Fibroblast of the conjunctiva (primary cell): ENCODE measurements around the gene PEMT.

Experiments used
- DNase-seq: peaks from one replicate; pipeline ENCODE4 v3.0.0-alpha.2; 2010; ENCODE audit warnings: low read depth

The PEMT gene

DNA sequence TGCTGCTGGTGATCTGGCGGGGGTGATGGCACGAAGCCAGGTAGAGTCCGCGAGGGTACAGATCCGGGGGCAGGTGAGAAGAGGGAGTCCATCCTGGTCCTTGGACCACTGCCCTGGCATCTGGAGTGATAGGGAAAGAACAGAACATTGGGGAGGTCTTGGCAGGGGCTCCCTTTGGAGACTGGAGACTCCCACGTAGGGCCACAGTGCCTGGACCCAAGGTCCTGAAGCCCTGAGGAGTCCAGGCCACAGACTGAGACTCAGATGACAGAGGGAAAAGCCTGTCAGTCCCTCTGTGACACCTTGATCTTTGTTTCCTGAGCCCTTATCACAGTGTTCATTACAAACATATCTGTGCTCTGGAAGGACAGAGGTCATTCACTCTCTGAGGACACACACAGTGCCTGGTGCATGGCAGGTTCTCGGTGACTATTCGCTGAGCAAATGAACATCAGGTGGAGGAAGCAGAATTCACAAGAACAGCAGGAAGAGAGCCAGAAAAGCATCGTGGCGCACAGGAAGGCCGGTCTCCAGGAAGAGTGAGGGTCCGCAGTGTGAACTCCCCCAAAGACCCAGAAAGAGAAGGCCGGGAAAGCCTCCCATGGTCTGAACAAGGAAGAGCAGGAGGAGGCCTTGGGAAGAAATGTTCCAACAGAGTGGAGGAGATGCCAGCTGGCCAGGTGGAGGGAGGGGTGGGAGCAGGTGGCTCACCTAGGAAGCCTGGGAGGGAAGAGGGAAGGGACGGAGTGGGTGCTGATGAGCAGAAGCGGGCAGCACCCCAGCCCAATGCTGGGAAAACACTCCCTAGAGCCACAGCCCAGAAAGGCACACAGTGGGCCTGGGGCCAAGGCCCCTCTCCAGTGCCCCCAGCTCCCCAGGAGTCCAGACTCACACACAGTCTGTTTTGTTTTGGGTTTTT is 20.5 kb downstream of the PEMT start:
- no peak for DNase-seq

DNA sequence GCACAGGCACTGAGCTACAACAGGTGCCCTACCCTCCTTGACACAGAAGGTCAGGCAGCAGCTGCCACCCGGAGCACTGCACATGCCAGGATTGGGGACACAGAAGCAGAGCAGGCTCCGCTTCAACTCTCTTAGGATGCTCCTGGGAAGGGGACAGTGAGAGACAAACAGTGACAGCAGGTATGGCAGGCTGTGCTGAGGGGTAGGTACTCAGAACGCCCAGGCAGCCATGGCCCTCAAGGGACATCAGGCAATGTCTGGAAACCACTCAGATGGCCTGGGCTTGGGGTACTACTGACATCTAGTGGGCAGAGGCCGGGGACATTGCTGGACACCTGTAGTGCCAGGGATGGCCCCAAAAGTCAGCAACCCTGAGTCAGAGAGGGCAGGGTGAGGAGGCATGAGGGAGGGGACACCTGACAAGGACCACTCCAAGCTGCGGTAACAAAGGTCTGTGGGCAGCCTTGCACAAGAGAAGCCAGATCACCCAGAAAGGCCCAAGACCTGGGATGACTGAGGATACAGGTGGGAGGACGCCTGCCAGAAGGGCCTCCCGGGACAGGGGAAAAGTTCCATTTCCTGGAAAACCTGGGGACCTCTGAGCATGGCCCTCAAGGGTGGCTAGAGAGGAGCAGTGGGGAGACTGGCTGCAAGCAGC is 21.2 kb downstream of the PEMT start:
- no peak for DNase-seq

DNA sequence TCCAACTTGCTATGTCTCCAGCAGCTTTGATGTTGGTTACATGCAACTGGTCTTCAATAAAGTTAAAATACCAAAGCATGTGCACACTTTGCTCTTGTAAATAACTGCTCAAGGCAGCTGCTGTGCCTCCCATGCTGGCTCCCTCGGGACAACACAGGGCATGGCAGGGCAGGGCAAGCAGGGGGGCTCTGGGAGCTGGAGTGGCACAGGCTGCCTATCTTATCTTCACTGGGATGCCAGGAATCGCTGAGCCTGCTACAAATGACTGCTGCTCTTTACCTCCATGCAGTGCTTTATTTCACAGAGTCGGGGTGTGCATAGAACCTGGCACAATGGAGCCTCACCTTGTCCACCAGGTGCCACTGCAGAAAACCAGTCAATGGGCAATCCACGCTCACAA is 21.8 kb downstream of the PEMT start:
- DNase-seq = no peak

DNA sequence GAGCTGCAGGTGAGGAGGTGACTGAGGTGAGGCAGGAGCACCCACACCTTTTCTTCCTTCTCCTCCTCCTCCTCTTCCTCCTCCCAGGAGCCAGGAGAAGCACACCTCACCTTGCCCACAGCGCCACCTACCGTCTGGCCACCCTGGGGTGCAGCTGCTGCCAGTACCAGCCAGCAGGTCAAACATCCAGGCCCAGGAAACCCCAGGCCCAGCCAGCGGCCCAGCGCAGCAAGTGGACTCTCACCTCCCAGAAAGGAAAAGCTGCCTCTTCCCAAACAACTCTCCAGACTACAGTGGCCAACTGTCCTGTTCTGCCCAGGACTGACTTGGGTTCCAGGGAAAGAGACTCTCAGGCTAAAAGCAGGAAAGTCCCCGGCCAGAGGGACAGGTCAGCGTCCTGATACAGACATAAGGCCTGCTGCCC is 22.7 kb downstream of the PEMT start:
- no peak for DNase-seq

DNA sequence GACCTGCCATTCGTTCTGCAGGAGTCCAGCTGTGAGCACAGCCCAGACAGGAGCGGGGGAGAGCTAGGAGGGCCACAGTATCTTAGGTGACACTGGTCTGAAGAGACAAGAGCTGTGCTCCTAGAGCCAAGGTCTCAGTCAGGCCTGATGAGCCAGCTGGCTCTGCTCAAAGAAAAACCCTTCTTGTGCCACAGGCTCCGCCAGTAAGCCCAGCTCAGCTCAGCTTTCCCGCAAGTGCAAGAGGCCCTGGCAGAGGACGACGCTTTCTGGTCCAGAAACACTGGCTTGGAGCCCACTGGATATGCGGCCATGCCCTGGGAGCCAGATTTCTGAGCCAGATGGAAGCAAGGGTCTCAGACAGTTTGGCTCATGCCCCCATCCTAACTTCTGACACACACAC is 23.9 kb downstream of the PEMT start:
- peak; percentile 73 for DNase-seq

DNA sequence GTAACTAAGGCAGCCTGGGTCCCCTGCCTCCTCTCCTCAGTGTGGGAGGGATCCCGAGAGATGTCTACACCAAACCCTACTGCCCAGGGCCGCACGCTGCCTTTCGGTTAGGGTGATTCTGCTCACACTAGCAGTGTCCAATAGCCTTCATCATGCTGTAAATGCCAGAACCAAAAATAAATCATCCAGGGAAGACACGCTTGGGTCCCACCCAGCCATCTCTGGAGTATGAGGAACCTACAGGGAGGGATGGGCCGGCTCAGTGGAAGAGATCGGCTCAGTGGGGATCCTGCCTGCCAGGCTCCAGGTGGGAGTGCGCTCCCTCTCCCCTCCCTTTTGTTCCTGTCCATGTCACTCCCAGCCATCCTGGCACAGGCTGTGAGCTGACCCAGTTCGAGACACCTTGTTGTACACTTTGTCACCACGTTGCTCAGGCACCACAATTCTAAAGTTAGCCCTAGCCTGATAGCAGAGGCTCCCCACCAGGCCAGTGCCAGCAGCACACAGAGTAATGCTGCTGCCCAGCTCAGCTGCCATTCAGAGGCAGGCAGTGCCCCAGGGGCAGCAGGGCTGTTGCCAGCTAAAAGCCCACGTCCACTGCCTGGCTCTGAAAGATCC is 24.5 kb downstream of the PEMT start:
- no peak for DNase-seq

DNA sequence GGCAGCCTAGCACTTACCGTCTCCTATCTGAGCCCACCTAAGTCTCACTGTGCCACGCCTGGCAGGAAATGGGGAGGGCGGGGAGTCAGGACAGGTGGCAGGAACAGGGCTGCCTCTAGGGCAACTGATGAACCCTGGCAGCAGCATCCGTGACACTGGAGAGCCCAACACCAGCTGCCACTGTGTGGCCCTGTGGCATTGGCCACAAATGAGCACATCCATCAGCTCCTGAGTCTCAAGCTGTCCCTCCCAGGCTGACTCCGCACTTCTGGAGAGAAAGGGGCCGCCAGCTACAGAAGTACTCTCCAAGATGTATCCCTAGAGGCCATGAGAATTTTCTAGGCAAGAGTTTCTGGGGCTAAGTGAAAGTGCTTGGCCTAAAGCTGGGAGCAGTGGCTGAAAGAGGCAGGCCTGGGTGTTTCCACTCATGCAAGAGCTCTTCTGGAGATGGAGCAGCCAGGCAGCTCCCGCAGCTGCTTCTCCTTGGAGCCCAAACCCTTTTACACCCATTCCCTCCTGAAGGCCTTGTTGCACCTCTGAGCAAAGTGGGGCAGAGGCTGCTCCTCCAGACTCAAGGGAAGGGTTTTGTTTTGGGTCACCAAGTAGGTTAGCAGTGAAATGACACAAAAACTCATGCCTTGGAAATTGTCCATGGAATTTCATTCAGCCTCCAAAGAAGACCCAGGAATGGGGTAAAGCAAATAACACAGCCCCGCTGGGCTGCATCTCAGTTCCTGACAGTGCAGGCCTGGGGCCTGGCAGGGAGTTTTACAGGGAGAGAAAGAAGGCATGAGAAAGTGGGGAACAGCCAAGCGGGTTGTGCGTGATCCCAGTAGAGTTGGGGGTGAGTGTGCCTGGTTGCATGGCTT is 25.8 kb downstream of the PEMT start:
- peak; percentile 59 for DNase-seq

DNA sequence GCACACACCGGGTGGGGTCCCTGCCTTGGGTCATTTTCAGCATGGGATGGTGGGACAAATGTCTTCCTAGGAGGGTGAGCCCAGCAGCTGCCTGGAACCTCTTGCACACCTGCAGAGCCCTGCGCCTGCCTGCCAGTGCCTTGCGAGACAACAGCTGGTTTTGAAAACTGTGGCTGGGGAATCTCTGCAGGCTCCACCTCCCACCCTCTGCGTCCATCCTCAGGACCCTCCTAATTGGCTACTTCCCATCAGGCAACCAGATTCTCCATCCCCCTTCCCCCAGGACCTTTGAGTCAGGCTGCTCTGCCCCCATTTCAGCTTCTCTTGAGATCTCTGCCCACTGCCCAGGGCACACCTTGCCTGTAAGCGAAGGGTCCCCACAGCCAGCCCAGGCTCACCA is 26.6 kb downstream of the PEMT start:
- DNase-seq = no peak

DNA sequence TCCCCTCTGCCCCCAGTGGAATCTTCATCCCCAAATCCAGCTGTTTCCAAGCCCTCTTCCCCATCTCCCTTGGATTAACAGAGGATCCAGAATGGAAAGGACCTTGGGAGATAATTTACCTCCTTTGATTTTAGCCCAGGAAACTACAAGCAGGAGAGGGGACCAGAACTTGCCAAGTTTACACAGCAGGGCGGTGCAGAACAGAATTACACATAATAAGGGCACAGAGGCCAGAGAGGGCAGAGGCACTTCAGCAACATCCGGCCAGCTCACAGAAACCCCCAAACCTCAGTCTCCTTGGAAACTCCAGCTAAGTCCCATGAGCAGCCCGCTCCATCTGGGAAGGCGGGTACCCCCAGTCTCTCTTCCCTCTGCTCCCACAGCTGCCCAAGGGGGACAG is 27.2 kb downstream of the PEMT start:
- DNase-seq = no peak

DNA sequence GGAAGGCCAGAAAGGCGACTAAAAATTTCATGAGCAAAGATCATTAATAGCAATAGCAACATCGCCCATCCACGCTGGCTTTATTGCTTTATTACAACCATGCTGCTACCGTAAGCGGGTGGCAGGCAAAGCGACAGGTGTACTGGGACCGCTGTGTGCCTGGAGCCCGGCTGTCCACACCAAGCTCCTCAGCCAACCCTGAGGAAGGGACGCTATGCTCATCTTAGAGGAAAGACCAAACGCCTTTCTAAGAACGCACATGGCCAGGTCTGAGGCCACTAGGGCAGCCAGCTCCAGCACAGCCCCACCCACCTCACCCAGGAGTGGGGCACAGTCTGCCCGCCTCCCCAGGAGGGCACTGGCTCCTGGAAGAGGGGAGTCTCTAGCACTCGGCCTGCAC is 28.0 kb downstream of the PEMT start:
- no peak for DNase-seq

DNA sequence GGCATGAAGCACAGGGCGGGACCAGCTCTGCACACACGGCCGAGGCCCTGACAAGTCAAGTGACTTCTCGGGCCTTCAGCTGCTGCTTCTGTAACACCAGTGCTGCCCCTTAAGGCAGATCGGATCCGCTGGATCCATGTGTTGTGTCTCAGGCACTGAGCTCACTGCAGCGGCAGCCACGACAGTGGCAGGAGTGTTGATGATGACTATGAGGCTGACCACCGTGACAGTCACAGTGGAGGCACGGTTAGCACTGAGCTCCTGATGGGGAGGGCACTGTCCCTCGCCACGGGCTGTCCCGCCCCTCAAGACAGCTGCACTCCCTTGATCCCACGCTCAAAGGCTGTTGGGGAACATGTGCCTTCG is 29.4 kb downstream of the PEMT start:
- DNase-seq = no peak

DNA sequence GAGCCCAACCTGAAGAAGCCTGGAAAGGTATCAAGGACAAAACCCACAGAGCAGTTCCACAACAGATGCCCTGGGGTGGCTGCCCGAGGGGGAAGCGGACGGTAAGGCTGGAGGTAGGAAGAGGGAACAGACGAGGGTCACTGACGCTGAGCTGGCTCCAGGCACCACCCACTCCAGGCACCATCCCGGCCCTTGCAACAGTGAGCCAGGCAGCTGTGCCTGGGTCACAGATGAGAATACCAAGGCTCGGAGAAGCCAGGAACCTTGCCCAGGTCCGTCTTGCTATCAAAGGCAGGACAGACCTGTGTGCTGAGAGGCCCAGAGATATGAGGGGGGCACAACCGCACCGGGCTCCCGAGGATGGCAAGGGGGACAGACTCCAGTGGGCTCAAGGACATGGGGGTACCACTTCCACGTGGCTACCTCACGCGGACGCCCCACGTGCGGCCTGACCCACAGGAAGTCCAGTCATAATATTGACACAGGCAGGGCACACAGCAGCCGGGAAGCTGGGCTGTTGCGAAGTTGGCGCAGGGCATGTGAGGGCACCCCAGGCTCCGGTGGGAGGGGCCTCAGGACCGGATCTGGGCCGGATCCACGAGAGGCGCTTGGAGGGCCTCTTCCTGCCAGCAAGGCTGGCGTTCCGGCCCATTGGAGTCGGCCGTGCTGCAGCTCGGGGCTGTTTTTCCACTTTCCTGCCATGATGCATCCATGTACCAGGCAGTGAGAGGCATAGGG is 29.9 kb downstream of the PEMT start:
- DNase-seq = no peak

DNA sequence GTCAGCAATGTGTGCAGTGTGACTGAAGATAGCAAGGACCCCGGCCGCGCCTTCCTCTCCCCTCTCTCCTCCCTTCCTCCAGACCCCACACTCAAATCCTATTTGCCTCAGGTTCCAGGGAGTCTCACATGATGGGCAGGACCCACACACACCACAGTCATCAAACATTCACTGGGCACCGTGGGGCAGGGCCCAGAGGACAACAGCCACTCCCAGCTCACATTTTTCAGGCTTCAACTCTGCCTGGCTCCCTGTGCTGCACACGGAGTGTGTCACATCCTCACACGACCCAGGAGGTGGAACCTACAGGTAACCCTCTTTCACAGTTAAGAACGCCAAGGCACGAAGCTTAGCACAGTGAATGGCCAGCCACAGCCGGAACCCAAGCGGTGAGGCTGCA is 30.5 kb downstream of the PEMT start:
- DNase-seq = no peak

DNA sequence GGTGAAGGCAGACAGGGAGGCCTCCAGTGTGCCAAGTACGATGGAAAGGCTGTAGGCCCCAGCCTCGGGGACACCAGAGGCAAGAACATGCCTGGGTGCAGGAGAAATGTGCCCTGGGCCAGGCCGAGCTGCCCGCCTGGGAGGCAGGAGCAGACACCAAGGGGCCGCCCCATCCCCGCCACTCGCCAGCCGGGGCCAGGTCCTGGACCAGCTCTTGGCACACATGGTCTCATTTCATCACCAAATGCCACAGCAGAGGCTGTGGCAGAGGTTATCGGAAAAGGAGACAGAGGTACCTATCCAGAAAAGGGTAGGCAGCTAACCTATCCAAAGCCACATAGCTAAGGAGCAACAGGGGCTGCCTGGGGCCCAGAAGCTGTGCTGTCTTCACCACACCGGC is 31.3 kb downstream of the PEMT start:
- DNase-seq = no peak

DNA sequence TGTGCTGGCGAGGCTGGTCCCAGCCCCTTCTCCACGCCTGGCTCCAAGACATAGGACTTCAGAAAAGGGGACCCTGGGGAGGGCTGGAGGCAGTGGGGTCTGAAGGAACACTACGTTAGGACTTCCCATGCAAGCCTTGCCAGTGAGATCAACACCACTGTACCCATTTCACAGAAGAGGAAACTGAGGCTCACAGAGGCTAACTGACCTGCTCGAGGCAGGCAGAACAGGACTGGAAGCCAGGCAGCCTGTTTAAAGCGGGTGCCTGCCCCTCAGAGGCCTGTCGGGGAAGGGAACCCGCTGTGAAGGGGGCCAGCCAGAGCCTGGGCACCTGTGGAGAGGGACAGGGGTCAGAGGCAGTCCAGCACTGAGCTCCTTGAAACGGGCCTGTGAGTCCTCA is 32.3 kb downstream of the PEMT start:
- DNase-seq = no peak

DNA sequence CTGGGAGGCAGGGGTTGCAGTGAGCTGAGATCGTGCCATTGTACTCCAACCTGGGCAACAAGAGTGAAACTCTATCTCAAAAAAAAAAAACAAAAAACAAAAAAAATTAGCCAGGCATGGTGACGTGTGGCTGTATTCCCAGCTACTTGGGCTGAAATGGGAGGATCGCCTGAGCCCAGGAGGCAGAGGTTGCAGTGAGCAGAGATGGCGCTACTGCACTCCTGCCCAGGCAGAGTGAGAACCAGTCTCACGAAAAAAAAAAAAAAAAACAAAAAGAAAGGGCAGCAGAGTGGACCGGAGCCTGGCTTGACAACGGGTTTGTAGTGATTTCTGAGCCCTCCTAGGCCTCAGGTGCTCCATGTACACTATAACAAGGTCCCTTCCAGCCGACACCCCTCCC is 33.1 kb downstream of the PEMT start:
- no peak for DNase-seq

DNA sequence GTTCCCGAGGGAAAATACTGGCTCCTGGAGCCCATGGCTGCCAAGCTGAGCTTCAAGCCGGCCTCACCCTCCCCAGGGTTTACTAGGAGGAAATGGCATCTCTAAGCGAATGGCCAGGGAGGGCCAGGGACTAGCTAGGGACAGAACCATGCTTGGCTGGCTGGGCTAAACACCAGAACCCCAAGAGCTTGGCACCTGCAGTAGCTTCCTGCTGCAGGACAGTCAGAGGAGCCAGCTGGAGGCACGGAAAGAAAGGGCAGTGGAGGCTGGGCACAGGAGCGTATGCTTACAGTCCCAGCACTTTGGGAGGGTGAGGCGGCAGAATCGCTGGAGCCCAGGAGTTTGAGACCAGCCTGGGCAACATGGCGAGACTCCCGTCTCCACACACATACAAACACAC is 33.7 kb downstream of the PEMT start:
- no peak for DNase-seq

DNA sequence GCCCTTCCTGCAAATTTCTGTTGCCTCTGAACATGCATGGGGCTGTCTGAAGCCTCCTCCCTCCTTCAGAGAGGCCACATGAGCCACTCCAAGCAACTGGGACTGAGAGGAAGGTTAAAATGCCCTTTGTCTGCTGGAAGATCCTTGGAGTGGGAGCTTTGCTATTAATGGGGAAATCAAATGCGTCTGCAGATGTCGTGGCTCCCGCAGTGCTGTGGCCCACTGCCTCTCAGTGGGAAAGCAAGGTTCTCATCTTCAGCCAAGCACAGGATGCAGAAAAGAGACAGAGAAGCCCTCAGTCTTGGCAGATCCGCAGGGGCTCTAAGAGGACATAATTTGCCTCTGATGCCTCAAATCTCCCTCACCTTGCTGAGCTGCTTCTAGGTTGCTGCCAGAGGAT is 34.8 kb downstream of the PEMT start:
- DNase-seq = no peak

DNA sequence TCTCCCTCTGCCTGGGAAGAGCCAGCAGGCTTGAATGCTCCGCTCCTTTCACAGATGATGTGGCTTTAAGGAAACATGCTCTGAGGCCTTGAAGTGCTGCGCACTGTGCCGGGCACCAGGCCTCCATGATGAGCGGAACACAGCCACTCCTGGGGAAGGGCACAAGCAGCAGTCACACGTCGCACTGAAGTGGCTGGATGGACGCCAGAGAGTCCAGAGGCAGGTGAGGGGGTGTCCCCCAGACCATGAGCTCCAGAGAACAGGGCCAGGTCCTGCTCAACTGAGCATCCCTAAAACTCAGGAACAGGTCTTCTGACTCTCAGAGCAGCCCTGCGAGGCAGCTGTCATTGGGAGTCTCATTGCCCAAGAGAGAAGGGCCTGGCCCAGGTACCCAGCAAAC is 35.6 kb downstream of the PEMT start:
- no peak for DNase-seq

DNA sequence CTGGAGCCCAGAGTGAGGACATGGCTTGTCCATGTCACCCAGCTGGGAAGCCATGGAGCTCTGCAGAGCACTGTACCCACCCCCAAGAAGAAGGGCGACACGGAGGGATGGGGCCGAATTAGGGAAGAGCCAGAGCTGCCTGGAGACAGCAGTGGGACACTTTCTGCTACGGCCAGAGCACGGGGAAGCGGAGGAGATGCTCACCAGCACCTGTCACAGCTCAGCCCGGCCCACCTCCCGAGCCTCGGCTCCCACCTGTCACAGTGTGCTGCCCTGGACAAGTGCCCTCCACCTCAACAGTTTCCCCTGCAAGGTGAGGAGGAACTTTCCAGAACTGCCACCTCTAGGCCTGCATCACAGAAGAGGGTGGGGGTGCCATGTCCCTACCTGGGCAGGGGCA is 36.4 kb downstream of the PEMT start:
- DNase-seq = no peak

DNA sequence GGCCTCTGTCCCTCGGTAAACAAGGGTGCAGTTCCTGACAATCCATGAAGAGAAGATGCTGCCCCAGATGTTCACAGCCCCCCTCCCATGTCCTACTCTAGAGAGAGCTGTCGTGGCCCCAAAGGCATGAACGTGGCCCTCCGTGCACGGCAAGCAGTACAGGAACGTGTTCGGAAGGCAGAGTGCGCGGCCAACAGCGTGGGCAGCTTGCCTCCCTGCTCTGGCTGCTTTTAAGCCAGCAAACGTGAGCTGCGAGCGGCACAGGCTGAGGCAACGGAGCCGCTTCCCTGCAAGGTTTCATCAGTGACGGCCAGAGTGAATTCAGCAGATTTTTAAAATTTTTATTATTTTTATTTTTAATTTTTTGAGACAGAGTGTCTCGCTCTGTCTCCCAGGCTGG is 37.2 kb downstream of the PEMT start:
- DNase-seq = no peak
